Measurements from ENCODE around the gene CDX1.

The CDX1 gene

GRCh38 chr5:150181027-150181426, 14.4 kb downstream of the CDX1 start:
- DNase-seq (ENCODE audit: extremely low read depth in 1 of 2, low read depth in 1 of 2), result no peak

GRCh38 chr5:150181766-150182545, 15.4 kb downstream of the CDX1 start:
- DNase-seq (ENCODE audit: extremely low read depth in 1 of 2, low read depth in 1 of 2), result no peak

DNA sequence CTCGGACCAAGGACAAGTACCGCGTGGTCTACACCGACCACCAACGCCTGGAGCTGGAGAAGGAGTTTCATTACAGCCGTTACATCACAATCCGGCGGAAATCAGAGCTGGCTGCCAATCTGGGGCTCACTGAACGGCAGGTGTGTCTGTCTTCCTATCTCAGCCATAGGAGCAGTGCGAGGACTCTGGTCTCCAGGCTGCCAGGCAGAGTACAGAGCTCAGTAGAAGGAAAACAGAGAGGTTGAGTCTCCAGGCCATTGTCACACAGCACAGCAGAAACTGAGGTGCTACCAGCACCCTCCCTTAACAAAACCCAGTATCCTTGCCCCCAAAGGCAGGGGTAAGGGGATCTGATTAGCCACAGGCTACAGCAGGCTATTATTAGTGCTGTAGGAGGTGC, 16.2 kb downstream of the CDX1 start:
- no peak for DNase-seq (ENCODE audit: extremely low read depth in 1 of 2, low read depth in 1 of 2)

GRCh38 chr5:150183436-150183835, 16.9 kb downstream of the CDX1 start:
- DNase-seq (ENCODE audit: extremely low read depth in 1 of 2, low read depth in 1 of 2), result no peak

- no peak for DNase-seq (ENCODE audit: extremely low read depth in 1 of 2, low read depth in 1 of 2)
Measured at GRCh38 chr5:150184006-150184405, 17.4 kb downstream of the CDX1 start.

DNA sequence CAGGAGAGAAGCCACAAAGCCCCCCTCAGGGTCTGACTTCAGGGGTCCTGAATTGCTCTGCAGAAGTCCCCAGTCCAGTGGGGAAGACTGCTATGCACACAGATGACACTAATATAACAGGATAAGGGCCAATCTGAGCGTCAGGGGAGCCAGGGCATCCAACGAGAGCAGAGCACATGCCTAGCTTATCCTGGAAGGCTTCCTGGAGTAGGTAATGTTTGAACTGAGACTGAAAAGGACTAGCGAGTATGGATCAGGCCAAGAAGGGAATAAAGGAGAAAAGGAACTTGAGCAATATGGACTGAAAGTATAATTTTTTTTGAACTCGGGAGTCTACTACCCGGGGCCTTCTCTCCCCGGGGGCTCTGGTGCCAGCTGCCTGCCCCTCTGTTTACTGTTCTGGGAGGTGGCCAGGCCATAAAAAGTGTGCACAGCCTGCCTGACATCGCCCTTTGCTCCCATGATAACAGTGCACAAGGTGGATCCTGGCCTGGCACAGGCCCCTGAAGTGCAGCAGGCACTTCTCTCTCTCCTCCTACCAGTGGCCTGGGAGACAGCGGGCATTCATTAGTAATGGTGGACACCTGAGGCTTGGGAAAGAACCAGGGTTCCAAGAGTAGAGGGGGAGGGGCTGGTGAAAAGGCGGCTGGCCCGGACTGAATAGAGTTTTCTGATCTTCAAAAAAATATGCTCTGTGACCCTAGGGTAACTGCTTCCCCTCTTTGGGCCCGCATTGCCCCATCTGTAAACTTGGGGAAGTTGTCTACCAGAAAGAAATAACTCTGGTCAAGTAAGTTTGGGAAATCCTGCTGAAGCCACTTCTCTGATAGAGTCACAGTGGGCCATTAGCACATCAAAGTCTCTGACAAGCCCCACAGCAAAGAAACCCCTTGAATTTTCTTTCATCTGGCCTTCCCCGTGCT, 18.7 kb downstream of the CDX1 start:
- DNase-seq (ENCODE audit: extremely low read depth in 1 of 2, low read depth in 1 of 2), result no peak

DNA sequence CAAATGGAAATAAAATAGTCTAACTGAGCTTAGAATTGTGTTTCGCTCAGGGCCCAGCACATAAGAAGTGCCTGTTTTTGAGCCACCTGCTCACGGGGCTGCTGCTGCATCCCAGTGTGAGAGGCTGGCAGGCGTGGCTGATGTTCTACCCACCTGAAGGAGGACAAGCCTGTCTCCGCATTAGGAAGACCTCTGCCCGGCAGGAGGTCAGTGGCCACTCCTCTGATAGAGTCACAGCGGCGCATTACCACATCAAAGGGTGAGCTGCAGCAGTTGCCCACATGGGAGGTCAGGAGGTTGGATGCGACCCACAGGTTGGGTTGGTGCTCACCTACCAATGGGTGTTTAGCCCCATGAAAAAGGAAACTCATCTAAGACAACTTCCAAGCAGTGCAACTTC, 19.6 kb downstream of the CDX1 start:
- no peak for DNase-seq (ENCODE audit: extremely low read depth in 1 of 2, low read depth in 1 of 2)

DNA sequence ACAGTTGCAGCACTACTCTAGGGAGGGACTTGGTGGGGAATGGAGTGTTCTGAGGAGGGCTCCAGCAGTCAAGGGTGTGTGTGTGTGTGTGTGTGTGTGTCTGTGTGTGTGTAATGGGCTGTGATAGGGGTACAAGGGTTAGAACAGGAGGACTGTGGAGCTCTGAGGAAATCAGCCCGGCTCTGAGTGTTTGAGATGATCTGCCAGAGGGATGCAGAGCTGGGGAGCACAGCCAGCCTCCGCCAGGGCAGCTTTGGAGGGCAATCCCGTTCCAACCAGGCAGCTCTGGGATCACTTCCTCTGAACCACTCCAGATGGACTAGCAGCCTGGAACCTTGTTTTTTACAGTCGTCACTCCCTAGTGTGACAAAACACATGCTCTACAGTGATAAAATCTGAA, 20.3 kb downstream of the CDX1 start:
- no peak for DNase-seq (ENCODE audit: extremely low read depth in 1 of 2, low read depth in 1 of 2)

DNA sequence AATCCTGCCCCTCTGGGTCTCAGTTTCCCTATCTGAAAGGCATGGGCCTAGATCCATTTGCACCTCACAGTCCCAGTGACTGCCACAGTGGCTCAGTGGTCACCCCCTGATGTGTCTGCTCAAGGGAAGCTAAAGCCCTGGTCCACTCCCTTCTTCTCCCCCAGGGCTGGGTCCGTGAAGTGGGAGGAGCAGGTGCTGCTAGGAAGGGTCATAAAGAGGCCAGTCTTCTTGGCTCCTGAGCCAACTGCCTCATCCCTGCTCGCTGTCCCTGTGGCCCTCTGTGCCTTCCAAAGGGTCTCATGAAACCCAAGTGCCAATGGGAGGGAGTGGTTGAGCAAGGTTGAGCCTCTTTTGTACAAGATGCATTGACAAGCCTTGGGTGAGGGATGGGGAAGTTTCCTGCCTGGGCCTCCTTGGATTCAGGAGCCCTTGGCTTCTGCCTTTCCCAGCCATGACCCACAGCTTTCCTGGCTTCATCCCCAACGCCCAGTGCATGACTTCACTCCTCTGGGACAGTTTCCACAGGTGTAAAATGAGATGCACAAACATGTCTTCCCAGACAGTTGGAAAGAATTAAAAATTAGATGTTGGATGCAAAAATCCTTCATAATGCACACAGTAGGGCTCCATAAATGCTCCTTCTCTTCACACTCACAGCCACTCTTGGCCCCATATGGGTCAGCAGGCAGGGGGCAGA, 21.7 kb downstream of the CDX1 start:
- no peak for DNase-seq (ENCODE audit: extremely low read depth in 1 of 2, low read depth in 1 of 2)

DNA sequence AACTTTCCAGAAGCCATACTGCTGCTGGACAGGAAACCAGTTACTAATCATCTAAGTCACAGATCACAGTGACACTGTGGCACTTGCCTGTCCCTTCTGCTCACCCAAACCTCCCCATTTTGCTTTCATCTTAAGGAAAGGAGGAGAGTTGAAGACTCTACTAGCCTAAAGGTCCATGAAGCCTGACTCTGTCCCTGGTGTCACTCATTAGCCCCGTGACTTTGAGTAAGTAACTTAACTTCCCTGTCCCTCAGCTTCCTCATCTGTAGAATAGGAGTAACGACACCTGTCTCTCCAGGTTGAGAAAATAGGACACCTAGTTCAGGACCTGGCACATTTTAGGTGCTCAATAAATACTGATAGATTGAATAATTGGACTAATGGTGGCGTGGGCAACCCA, 22.7 kb downstream of the CDX1 start:
- no peak for DNase-seq (ENCODE audit: extremely low read depth in 1 of 2, low read depth in 1 of 2)

GRCh38 chr5:150189728-150190502, 23.3 kb downstream of the CDX1 start, which contains the start of gene SLC6A7:
Gene SLC6A7, plus strand, starts transcription at chr5:150190062. Its CDS starts 266 bp downstream, at chr5:150190328.
- no peak for DNase-seq (ENCODE audit: extremely low read depth in 1 of 2, low read depth in 1 of 2)

- no peak for DNase-seq (ENCODE audit: extremely low read depth in 1 of 2, low read depth in 1 of 2)
Measured at GRCh38 chr5:150190503-150190979, 24.0 kb downstream of the CDX1 start.

DNA sequence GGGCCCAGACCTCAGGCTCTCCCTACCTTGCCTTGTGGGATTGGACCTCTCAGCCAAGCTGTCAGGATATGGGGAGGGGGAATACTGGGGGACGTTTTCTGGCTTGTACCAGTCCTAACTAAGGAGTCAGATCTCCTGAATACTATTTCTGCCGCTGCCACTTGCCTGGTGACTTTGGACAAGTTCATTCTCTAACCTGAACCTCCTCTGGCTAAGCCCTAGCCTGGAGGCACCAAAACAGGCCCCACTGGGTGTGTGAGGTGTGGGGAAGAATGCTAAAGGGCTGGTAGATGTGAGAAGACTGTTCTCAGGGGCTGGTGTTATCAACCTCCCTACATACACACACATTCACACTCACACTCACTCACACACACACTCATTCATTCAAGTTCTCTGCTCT, 24.4 kb downstream of the CDX1 start:
- no peak for DNase-seq (ENCODE audit: extremely low read depth in 1 of 2, low read depth in 1 of 2)

DNA sequence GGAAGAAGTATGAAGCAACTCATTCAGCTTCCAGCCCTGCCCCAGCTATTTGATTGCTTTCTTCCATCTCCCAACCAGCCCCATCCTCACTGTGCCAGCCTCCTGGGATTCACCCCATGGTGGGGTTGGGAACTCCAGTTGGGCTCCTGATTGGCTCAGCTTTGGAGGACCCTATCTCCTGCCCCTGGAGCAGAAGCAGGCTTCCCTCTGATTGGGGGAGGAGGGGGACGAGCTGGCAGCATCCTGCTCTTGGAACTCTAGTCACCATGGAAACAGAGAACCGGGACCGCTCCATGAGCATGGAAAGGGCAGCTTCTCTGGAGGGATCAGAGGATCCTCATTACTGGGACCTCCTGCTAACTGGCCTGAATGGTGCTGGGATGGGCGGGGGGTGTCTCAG, 25.9 kb downstream of the CDX1 start:
- no peak for DNase-seq (ENCODE audit: extremely low read depth in 1 of 2, low read depth in 1 of 2)

DNA sequence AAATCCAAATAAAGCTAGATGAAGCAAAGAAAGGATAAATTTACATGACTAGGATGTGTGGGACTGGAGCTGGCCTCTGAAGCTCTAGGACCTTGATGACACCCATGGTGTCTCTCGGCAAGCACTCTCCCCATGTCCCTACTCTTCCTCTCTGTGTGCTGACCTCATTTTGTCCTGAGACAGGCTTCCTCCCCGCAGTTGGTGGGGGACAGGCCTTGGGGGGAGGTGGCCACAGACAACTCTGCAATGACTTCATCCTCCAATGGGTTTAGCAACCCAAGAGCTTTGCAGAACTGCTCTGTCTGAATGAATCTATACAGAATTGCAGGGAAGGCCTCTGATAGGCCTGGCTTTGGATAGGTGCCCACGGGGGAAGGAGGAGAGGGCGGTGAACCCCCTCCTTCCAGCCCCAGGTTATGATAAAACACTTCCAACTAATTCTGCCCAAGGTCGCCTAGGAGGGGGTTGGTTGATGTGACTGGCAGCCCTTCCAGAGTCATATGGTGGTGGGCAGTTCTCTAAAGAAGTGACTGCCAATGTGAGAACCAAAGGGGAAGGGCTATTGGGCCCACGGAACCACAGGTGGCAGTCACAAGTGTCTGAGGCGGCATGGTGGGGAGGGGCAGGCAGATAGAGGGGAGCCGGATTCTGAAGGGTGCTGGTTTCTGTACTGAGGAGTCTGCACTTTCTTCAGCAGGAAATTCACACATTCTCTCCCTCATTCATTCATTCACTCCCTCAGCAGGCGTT, 29.3 kb downstream of the CDX1 start:
- no peak for DNase-seq (ENCODE audit: extremely low read depth in 1 of 2, low read depth in 1 of 2)

- no peak for DNase-seq (ENCODE audit: extremely low read depth in 1 of 2, low read depth in 1 of 2)
Measured at GRCh38 chr5:150196514-150196913, 29.9 kb downstream of the CDX1 start.

DNA sequence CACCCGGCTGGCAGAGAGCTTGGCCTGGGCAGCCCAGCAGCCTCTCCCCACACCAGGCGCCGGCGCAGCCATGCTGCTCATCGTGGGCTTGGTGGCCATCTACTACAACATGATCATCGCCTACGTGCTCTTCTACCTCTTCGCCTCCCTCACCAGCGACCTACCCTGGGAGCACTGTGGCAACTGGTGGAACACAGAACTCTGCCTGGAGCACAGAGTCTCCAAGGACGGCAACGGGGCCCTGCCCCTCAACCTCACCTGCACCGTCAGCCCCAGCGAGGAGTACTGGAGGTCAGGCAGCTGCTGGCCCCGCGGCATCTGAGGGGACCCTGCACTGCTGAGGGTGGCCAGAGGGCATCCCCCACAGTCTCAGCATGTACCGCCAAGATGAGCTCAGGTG, 30.4 kb downstream of the CDX1 start:
- no peak for DNase-seq (ENCODE audit: extremely low read depth in 1 of 2, low read depth in 1 of 2)

DNA sequence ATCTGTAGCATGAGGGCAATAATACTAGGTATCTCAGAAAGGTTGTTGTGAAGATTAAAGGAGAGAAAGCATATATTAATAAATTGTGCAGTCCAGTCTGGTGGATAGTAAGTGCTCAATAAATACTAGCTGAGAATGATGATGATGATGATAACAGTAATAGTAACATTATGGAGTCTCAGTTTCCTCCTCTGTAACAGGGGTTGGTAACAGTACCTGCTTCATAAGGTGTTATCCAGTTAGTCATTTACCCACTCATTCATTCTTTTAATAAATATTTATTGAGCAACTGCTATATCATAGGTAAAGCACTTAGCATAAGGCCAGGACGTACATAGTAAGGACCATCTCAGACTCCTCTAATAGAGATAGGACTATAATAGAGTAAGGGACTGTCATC, 30.9 kb downstream of the CDX1 start:
- no peak for DNase-seq (ENCODE audit: extremely low read depth in 1 of 2, low read depth in 1 of 2)

DNA sequence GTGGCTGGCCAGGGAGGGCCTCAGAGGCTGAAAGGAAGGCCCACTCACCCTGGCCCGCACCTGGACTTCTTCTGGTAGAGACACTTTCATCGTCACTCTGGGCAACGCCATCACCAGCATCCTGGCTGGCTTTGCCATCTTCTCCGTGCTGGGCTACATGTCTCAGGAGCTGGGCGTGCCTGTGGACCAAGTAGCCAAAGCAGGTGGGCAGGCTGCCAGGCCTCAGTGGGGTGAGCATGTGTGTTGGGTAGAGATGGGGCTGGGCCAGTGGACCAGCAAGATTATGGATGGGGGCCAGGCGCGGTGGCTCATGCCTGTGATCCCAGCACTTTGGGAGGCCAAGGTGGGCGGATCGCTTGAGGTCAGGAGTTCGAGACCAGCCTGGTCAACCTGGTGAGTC, 35.9 kb downstream of the CDX1 start:
- no peak for DNase-seq (ENCODE audit: extremely low read depth in 1 of 2, low read depth in 1 of 2)

All from stimulated activated CD8-positive, alpha-beta memory T cell treated with anti-CD3 and anti-CD28 coated beads, Interleukin-7, amount 100 ng/mL, for 48 hours (primary cell).